PC-3 (cell line): ENCODE measurements around the gene MYO3B. TPM values are rescaled to one million over a fixed set of nuclear protein-coding genes. Genes with fewer than 3 reads are reported as not detected.

Experiments used
- ATAC-seq: fragments of 200-7000 bp; cut with Tn5 transposase; 2 replicates; pipeline ENCODE4 v1.9.1; 2020; ENCODE audit warnings: mild to moderate bottlenecking, moderate library complexity
- BruUV-seq: library from RNA; stranded (reverse); fragments of 400-500 nt; replicated peaks from 2 replicates; lab custom pipeline; 2021; lab: Mats Ljungman, UMichigan
- CTCF ChIA-PET: fragments of 300-600 bp; sonication (Branson Sonifier 250); formaldehyde crosslinking; loops from one replicate; lab custom pipeline; 2022; ENCODE audit warnings: antibody characterized with exemption; lab: Charles Lee
- POLR2A ChIA-PET: fragments of 300-600 bp; sonication (Branson Sonifier 250); formaldehyde crosslinking; loops from one replicate; lab custom pipeline; 2022; ENCODE audit warnings: antibody characterized with exemption; ENCODE audit not compliant: unreplicated experiment; lab: Charles Lee
- DNase-seq: peaks from one replicate; pipeline ENCODE4 v3.0.0-alpha.2; 2015
- H2AFZ ChIP-seq: fragments of 300-600 bp; sonication (generic); 2 replicates; pipeline ENCODE4 v1.6.0; 2016; ENCODE audit warnings: antibody characterized with exemption, low read length
- H3F3A ChIP-seq: fragments of 300-600 bp; sonication (generic); one replicate; pipeline ENCODE4 v1.6.0; 2017; ENCODE audit warnings: antibody characterized with exemption, low read length, control low read depth, mild to moderate bottlenecking; ENCODE audit not compliant: unreplicated experiment
- H3K27ac ChIP-seq: fragments of 300-600 bp; sonication (generic); 2 replicates; pipeline ENCODE4 v1.5.1; 2016; ENCODE audit warnings: mild to moderate bottlenecking, low read length
- H3K27me3 ChIP-seq: fragments of 300-600 bp; sonication (generic); 2 replicates; pipeline ENCODE4 v1.6.1; 2016; ENCODE audit warnings: low read length, mixed read lengths
- H3K36me3 ChIP-seq: fragments of 300-600 bp; sonication (generic); 2 replicates; pipeline ENCODE4 v1.6.1; 2016; ENCODE audit warnings: low read depth, mixed run types, low read length, mixed read lengths
- H3K4me1 ChIP-seq: fragments of 300-600 bp; sonication (generic); 2 replicates; pipeline ENCODE4 v1.5.1; 2016; ENCODE audit warnings: low read length; ENCODE audit not compliant: insufficient read depth
- H3K4me2 ChIP-seq: fragments of 300-600 bp; sonication (generic); 2 replicates; pipeline ENCODE4 v1.6.0; 2016; ENCODE audit warnings: low read length
- H3K4me3 ChIP-seq: fragments of 300-600 bp; sonication (generic); 2 replicates; pipeline ENCODE4 v1.5.1; 2016; ENCODE audit warnings: mild to moderate bottlenecking, low read length, mixed read lengths
- H3K79me2 ChIP-seq: fragments of 300-600 bp; sonication (generic); 2 replicates; pipeline ENCODE4 v1.6.1; 2017; ENCODE audit warnings: low read length, mixed read lengths
- H3K9ac ChIP-seq: fragments of 300-600 bp; sonication (generic); 2 replicates; pipeline ENCODE4 v1.6.0; 2016; ENCODE audit warnings: mild to moderate bottlenecking, low read length
- H3K9me2 ChIP-seq: fragments of 300-600 bp; sonication (generic); replicated peaks from 2 replicates; pipeline ENCODE4 v1.6.1; 2016; ENCODE audit warnings: mixed run types, low read length, mixed read lengths
- H3K9me3 ChIP-seq: fragments of 300-600 bp; sonication (generic); 2 replicates; pipeline ENCODE4 v1.6.1; 2016; ENCODE audit warnings: low read length, mixed read lengths
- H4K20me1 ChIP-seq: fragments of 300-600 bp; sonication (generic); 2 replicates; pipeline ENCODE4 v1.6.1; 2016; ENCODE audit warnings: low read length, mixed read lengths
- EZH2 ChIP-seq: fragments of 300-600 bp; sonication (generic); IDR thresholded peaks from one replicate; pipeline ENCODE4 v1.6.1; 2017; ENCODE audit warnings: antibody characterized with exemption, mild to moderate bottlenecking, low read length; ENCODE audit not compliant: unreplicated experiment
- EZH2phosphoT487 ChIP-seq: fragments of 300-600 bp; sonication (generic); IDR thresholded peaks from 2 replicates; pipeline ENCODE4 v1.6.1; 2018; ENCODE audit warnings: mild to moderate bottlenecking, antibody characterized with exemption, low read length, borderline replicate concordance
- intact Hi-C: fragments of 100-400 bp; cut with micrococcal nuclease; formaldehyde crosslinking; loops from 2 replicates; pipeline ENCODE4 v1.9.0; 2023
- total RNA-seq: library from RNA; depleted of rRNA; stranded (reverse); fragments of >200 nt; gene quantifications from 2 replicates; pipeline ENCODE4 v1.2.3, GENCODE V29; 2014
- TF ChIP-seq, protein P1 (sequence below): fragments of 300-600 bp; sonication (generic); conservative IDR thresholded peaks from 2 replicates; pipeline ENCODE4 v1.5.1; 2017; ENCODE audit warnings: antibody characterized with exemption, low read depth, mild to moderate bottlenecking, low read length

Gene MYO3B
- total RNA-seq, 1 experiment from 2014 or later, result 1.1 TPM

DNA sequence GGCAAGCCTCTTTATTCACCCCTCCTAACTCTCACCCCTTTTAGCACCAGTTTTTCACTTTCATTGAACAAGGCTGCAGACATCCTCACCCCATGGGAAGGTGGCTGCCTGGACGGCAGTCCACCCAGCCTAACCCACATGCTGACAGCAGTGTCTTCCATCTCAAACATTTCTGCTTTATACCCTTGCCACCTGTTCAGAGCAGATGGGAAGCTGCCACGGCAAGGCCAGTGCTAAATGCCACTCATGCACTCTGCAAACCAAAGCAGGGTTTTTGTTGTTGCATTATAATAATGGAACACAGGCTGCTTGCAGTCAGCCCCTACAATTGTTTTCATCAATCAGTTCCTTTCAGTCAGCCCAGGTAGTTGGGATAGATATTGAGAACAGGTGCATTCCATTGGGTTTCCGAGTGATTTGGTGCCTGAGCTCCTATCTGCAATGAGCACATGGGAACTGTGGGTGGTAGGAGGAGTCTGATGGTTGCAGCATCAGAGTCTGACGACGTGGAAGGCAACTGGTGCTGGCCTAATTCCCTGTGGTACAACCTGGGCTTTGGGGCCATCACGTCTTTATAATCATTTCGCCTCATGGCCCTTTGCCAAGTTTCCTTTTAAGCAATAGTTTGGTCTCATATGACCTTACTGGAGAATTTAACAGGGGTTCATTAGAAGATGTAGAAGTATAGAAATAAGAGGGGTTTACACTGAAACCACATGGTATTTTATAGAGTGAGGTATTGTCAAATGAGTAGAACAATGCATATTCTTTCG lies 284.7 kb downstream of the MYO3B start:
- DNase-seq, result no peak
- H3K4me2 ChIP-seq, result no peak overlapping the region

DNA sequence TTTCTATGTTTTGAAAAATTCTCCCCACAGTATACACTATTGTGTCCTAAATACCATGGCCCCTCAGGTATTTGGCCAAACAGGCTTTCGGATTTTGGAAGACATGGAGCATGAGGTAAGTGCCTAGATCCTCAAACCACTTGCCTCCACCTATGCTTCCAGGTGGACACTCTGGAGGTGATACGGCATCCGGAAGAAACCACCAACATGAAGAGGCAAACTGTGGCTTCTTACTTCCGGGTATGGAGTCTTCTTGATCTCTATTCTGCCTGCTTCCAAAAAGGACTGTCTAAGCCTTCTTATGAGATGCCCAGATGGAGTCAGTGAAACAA lies 285.2 kb downstream of the MYO3B start:
- no TSS peak for BruUV-seq
- no peak overlapping the region for H2AFZ ChIP-seq
- no peak overlapping the region for H3K4me2 ChIP-seq
- H3F3A ChIP-seq, result no peaks in the 10 kb centered on the region
- ATAC-seq (no peak), DNase-seq (no peak)
- no peak overlapping the region for H3K9ac ChIP-seq
- H3K27me3 ChIP-seq, result no peaks in the 10 kb centered on the region
- no peak overlapping the region for H3K27ac ChIP-seq
- no peaks in the 10 kb centered on the region for H3K9me2 ChIP-seq
- no peaks in the 10 kb centered on the region for H3K36me3 ChIP-seq
- POLR2A ChIA-PET, result no interaction called here
- intact Hi-C loops, result loop anchor here (5.0 kb wide), 1 partner anchor 349 kb away; no protein-coding TSS in a partner anchor
- CTCF ChIA-PET, result no interaction called here
- peaks cover 5% of the 10 kb centered on the region for H3K4me1 ChIP-seq
- H4K20me1 ChIP-seq, result no peaks in the 10 kb centered on the region
- no peaks in the 10 kb centered on the region for H3K9me3 ChIP-seq
- TF ChIP-seq, protein P1, sequence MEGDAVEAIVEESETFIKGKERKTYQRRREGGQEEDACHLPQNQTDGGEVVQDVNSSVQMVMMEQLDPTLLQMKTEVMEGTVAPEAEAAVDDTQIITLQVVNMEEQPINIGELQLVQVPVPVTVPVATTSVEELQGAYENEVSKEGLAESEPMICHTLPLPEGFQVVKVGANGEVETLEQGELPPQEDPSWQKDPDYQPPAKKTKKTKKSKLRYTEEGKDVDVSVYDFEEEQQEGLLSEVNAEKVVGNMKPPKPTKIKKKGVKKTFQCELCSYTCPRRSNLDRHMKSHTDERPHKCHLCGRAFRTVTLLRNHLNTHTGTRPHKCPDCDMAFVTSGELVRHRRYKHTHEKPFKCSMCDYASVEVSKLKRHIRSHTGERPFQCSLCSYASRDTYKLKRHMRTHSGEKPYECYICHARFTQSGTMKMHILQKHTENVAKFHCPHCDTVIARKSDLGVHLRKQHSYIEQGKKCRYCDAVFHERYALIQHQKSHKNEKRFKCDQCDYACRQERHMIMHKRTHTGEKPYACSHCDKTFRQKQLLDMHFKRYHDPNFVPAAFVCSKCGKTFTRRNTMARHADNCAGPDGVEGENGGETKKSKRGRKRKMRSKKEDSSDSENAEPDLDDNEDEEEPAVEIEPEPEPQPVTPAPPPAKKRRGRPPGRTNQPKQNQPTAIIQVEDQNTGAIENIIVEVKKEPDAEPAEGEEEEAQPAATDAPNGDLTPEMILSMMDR, result no peak
- H3K4me3 ChIP-seq, result no peak overlapping the region
- H3K79me2 ChIP-seq, result no peaks in the 10 kb centered on the region

More for the DNA sequence above, 284.7 kb downstream of the MYO3B start:
- Histone ChIP-seq H3K79me2 (no peaks in the 10 kb centered on the region), H3K9ac (no peak overlapping the region), H3K27ac (no peak overlapping the region), H3K9me2 (no peaks in the 10 kb centered on the region), H2AFZ (no peak overlapping the region), H3K27me3 (no peaks in the 10 kb centered on the region), H3K9me3 (no peaks in the 10 kb centered on the region), H4K20me1 (no peaks in the 10 kb centered on the region), H3F3A (no peaks in the 10 kb centered on the region), H3K4me3 (no peak overlapping the region), H3K4me1 (peaks cover 5% of the 10 kb centered on the region), H3K36me3 (no peaks in the 10 kb centered on the region)
- ATAC-seq, result no peak
- no peak for TF ChIP-seq EZH2phosphoT487
- no peak for TF ChIP-seq EZH2
- TF ChIP-seq, protein P1, result no peak
- ChIA-PET CTCF (no interaction called here), POLR2A (no interaction called here)
- BruUV-seq, result no TSS peak
- intact Hi-C loops, result loop anchor here (5.0 kb wide), 1 partner anchor 350 kb away; no protein-coding TSS in a partner anchor

DNA sequence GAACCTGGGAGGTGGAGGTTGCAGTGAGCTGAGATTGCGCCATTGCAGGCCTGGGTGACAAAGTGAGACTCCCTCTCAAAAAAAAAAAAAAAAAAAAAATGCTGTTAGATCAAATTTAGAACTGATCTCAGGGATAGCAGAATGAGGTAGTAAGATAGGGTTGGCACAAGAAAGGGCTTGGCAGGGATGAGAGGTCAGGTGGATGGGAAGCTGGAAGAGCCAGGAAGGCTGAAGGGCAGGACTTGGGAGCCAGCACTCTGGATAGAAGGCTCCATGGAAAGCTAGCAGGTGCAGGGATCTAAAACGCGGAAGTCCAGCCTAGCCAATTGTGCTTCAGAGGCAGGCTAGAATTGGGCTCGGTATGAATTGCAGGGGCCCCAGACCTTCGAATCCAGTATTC lies 286.3 kb downstream of the MYO3B start:
- no peaks in the 10 kb centered on the region for H3K9me3 ChIP-seq
- POLR2A ChIA-PET, result no interaction called here
- H3K4me2 ChIP-seq, result no peak overlapping the region
- H3K9me2 ChIP-seq, result no peaks in the 10 kb centered on the region
- no peaks in the 10 kb centered on the region for H4K20me1 ChIP-seq
- no peak overlapping the region for H3K27ac ChIP-seq
- no peak overlapping the region for H3K9ac ChIP-seq
- intact Hi-C loops, result loop anchor here (5.0 kb wide), 1 partner anchor 348 kb away; no protein-coding TSS in a partner anchor
- DNase-seq, result no peak
- H3K4me3 ChIP-seq, result no peak overlapping the region
- no peaks in the 10 kb centered on the region for H3K27me3 ChIP-seq
- ATAC-seq, result no peak
- H3K36me3 ChIP-seq, result no peaks in the 10 kb centered on the region
- H3K79me2 ChIP-seq, result no peaks in the 10 kb centered on the region
- no peak for TF ChIP-seq EZH2phosphoT487
- TF ChIP-seq, protein P1, result no peak
- TF ChIP-seq EZH2, result no peak
- no peak overlapping the region for H2AFZ ChIP-seq
- H3K4me1 ChIP-seq, result peaks cover 5% of the 10 kb centered on the region
- no peaks in the 10 kb centered on the region for H3F3A ChIP-seq
- no TSS peak for BruUV-seq
- CTCF ChIA-PET, result no interaction called here
